ENCODE results near the gene TMC2.

- TF ChIP-seq CTCF (conservative IDR thresholded peaks at IDR 0.05; ENCODE audit: low read depth, low read length): no peak
- no peak for TF ChIP-seq EZH2 (IDR thresholded peaks at IDR 0.05; ENCODE audit: borderline replicate concordance, low read depth, low read length, poor library complexity, severe bottlenecking)
Observed at GRCh38 chr20:2617099-2617714, 80.8 kb downstream of the TMC2 start.

Measured in A673 (cell line).